IgD-negative memory B cell (primary cell): ENCODE measurements around the gene PFKL. TPM values are rescaled to one million over a fixed set of nuclear protein-coding genes. Genes with fewer than 3 reads are reported as not detected.

Experiments
- H3K27ac Mint-ChIP-seq, 3 donors: one replicate each; pipeline ENCODE4 v1.8.0; 2020 to 2022; ENCODE audit warnings: mild to moderate bottlenecking in 3 of 3, mixed read lengths in 3 of 3, moderate library complexity in 1 of 3
- H3K27me3 Mint-ChIP-seq: one replicate; pipeline ENCODE4 v1.8.0; 2021; ENCODE audit warnings: mixed read lengths
- H3K36me3 Mint-ChIP-seq: one replicate; pipeline ENCODE4 v1.8.0; 2020; ENCODE audit warnings: mild to moderate bottlenecking, mixed read lengths
- H3K4me1 Mint-ChIP-seq, 3 donors: one replicate each; pipeline ENCODE4 v1.8.0; 2020 to 2022; ENCODE audit warnings: mixed read lengths in 3 of 3, mild to moderate bottlenecking in 1 of 3
- H3K4me3 Mint-ChIP-seq, 4 donors: one replicate each; pipeline ENCODE4 v1.8.0; 2020 to 2022; ENCODE audit warnings: mild to moderate bottlenecking in 4 of 4, mixed read lengths in 4 of 4, moderate library complexity in 3 of 4
- H3K9me3 Mint-ChIP-seq, 3 donors: one replicate each; pipeline ENCODE4 v1.8.0; 2020 to 2021; ENCODE audit warnings: mixed read lengths in 3 of 3, mild to moderate bottlenecking in 1 of 3
- polyA plus RNA-seq: library from polyadenylated mRNA; unstranded; fragments of 300-500 nt; fragmentation: Illumina TruSeq; gene quantifications from one replicate; pipeline ENCODE4 v1.2.3, GENCODE V29; 2021

Gene PFKL
- polyA plus RNA-seq = 130 TPM

DNA sequence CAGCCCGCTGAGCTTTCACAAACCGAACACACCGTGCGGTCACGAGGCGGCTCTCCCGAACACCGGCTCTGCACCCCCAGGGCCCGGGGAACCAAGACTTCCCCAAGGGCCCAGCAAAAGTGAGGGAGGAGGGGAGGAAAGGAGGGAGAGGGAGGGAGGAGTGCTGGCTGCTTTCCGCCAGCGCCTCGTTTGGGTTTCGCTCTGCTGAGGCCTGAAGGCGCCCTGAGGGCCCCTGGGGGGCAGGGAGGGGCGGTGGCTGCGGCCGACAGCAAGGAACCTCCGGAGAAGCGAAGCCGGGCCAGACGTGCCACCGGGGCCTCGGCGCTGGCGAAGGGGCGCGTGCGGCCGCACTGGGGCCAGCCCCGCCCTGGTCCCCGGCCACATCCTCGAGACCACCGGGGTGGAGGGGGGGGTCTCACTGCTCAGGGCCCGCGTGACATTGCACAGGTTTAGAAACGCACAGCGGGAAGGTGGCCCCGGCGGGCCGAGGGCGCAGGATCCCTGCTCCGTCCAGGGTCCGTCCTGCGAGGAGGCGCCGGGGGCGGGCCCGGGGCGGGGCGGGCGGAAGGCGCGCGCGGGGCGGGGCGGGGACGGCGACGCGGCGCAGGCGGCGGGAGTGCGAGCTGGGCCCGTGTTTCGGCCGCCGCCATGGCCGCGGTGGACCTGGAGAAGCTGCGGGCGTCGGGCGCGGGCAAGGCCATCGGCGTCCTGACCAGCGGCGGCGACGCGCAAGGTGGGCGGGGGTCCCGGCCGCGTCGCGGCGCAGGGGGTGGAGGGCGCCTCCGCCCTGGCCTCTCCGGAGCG lies at the start of gene PFKL:
Gene PFKL, plus strand, starts transcription at position 596 of the 804 bp plus-strand sequence. Its CDS starts 53 bp downstream, at position 649.
- Mint-ChIP-seq H3K9me3 (no peaks in the 10 kb centered on the region), H3K27me3 (peaks cover 1% of the 10 kb centered on the region), H3K36me3 (no peaks in the 10 kb centered on the region), H3K4me3 (peak within 1 kb of the TSS; percentile 86 to 92 (median 91)), H3K4me1 (peaks cover 23 to 42% (median 40%) of the 10 kb centered on the region in 3 donors), H3K27ac (peak within 1 kb of the TSS; percentile 93 to 97 (median 97))

DNA sequence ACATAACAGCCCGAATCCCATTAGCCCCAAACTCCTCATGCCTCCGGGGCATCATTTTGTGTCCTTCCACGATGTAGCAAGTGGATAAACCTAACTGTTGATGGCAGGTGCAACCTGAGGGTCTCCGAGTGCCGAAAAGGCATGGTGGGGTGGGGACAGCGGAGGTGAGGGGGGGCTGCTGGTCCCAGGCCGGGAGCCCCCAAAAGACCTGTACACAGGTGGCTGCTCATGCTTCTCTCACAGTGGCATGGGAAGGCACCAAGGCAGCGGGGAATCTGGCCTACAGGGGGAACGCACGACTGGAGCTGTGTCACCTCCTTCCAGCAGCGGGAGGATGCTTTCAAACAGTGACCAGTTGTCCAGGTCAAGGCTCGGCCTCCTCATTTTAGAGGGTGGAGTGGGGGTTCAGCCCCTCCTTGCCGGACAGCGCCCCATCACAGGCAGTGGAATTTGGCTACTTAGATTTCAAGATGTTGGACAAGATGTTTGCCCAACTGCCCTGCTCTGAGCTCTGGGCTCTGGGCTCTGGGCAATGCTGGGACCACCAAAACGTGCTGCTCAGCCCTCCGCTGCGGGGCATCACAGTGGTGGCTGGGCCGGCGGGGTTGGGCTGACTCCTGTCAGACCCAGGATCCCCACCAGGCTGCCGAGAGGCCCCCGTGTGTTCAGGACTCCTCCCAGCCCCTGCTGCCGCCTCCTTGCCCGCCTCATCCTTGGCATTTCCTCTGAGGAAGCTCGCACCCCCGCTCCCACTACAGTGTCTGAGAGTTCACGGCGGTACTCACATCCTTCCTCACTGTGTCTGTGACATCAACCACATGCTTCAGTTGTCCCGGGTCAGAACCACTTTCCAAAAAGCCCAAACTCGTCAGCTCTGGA lies 45.8 kb upstream of the PFKL start:
- no peaks in the 10 kb centered on the region for H3K36me3 Mint-ChIP-seq
- no peak overlapping the region for H3K4me3 Mint-ChIP-seq
- no peaks in the 10 kb centered on the region for H3K9me3 Mint-ChIP-seq
- no peak overlapping the region for H3K27ac Mint-ChIP-seq
- peaks cover 6% of the 10 kb centered on the region for H3K27me3 Mint-ChIP-seq
- peaks cover 0 to 2% (median 1%) of the 10 kb centered on the region in 3 donors for H3K4me1 Mint-ChIP-seq

DNA sequence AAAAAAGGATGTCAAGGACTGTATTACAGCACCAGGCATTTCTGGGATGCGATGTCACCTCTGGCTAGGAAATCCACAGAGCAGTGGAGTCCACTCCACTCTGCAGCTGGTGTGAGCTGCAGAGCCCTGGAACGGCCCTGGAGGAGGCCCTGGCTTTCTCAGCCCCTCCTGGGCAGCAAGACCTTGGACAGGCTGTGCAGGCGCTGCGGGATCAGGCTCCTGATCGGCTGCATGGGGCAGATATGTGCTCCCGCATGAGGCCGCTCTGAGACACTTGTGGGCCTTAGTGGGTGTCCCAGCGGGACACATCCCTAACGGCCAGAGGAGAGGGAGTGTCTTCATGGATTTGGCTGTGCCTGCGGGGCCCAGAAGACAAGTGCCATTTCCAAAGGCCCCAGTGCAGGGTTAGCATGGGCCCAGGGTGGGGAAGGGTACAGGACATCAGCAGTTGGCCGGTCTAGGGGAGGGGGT lies 44.3 kb upstream of the PFKL start:
- no peaks in the 10 kb centered on the region for H3K36me3 Mint-ChIP-seq

DNA sequence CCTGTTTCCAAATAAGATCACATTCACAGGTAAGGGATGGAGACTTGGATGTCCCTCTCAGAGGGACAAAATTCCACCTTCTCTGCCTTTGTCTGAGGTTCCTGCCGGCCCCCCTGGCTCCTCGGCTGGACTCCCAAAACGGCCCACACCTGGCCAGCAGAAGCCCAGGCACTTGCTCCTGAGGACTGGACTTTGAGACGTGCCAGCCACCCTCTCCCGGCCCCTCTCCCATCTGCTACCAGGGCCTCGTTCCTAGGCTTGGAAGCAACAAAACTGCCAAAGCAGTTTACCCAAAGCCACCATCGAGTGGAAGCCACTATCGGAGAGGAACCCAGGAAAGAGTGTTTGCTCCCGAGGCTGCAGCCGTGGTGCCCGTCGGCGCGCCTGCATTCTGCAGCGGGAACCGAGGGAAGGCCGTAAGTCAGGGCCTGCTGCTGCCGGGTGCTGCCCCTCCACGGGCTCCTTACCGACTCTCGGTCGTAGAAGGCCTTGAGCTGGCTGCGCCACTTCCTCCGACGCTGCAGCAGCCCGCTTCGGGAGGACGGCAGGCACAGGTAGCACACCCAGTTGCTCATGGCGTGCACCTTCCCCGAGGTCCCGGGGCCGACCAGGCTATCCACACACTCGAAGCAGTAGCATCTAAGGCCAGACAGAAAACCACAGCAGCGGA lies 41.7 kb upstream of the PFKL start:
- Mint-ChIP-seq H3K4me1 (peaks cover 0 to 2% (median 1%) of the 10 kb centered on the region in 3 donors), H3K27me3 (peaks cover 6% of the 10 kb centered on the region), H3K4me3 (peak overlapping the region in 1 of 4 donors; percentile 57), H3K9me3 (no peaks in the 10 kb centered on the region), H3K36me3 (no peaks in the 10 kb centered on the region), H3K27ac (no peak overlapping the region)

More for the DNA sequence above, 44.3 kb upstream of the PFKL start:
- H3K27me3 Mint-ChIP-seq = peaks cover 6% of the 10 kb centered on the region
- H3K9me3 Mint-ChIP-seq = no peaks in the 10 kb centered on the region
- peak overlapping the region in 1 of 3 donors; percentile 59 for H3K27ac Mint-ChIP-seq
- peaks cover 0 to 2% (median 1%) of the 10 kb centered on the region in 3 donors for H3K4me1 Mint-ChIP-seq
- H3K4me3 Mint-ChIP-seq = no peak overlapping the region

DNA sequence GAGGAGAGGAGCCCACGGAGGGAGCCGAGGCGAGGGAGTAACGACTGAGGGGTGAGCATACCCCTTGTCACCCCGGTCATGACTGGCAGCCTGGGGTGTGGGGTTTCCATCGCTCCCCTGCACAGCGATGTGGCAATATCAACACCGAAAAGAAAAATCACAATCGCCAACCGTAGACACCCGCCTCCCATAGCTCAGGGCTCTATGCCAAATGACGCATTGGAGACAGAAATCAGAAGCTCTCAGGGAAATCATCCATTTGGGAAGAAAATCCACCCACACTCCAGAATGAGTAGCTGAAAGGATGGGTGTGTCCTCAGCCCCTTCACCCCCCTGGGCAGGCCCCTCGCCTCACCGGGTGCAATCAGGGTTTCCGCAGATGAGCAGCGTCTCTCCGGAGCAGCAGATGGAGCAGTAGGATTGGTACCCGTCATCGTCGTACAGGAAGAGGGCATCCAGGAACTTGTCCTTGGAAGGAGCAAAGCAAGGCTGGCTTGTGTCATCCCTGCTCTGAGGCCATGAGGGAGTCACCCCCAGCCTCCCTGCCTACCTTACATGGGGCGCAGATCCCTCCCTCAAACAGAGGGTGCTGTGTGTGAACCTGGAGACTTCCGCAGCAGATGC lies 40.7 kb upstream of the PFKL start:
- no peak overlapping the region for H3K27ac Mint-ChIP-seq
- H3K27me3 Mint-ChIP-seq = peaks cover 6% of the 10 kb centered on the region
- peaks cover 0 to 2% (median 1%) of the 10 kb centered on the region in 3 donors for H3K4me1 Mint-ChIP-seq
- no peaks in the 10 kb centered on the region for H3K36me3 Mint-ChIP-seq
- H3K4me3 Mint-ChIP-seq = peak overlapping the region in 1 of 4 donors; percentile 36
- no peaks in the 10 kb centered on the region for H3K9me3 Mint-ChIP-seq

DNA sequence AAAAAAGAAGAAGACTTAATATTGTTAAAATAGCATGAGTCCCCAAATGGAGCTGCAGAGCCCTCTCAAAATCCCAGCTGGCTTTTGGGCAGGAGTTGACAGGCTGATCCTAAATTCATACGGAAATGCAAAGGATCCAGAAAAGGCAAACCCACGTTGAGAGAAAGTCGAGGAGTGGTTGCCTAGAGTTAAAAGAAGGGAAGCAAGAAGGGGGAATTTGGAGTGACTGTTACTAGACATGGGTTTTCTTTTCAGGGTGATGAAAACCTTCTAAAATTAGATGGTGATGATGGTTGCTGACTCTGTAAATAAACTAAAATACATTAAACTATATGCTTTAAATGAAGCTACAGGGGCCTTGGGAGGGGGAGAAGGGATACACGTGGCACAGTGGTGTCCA lies 39.8 kb upstream of the PFKL start:
- H3K27ac Mint-ChIP-seq = no peak overlapping the region
- no peaks in the 10 kb centered on the region for H3K36me3 Mint-ChIP-seq
- peaks cover 3% of the 10 kb centered on the region for H3K27me3 Mint-ChIP-seq
- no peaks in the 10 kb centered on the region for H3K4me1 Mint-ChIP-seq
- no peaks in the 10 kb centered on the region for H3K9me3 Mint-ChIP-seq
- no peak overlapping the region for H3K4me3 Mint-ChIP-seq

DNA sequence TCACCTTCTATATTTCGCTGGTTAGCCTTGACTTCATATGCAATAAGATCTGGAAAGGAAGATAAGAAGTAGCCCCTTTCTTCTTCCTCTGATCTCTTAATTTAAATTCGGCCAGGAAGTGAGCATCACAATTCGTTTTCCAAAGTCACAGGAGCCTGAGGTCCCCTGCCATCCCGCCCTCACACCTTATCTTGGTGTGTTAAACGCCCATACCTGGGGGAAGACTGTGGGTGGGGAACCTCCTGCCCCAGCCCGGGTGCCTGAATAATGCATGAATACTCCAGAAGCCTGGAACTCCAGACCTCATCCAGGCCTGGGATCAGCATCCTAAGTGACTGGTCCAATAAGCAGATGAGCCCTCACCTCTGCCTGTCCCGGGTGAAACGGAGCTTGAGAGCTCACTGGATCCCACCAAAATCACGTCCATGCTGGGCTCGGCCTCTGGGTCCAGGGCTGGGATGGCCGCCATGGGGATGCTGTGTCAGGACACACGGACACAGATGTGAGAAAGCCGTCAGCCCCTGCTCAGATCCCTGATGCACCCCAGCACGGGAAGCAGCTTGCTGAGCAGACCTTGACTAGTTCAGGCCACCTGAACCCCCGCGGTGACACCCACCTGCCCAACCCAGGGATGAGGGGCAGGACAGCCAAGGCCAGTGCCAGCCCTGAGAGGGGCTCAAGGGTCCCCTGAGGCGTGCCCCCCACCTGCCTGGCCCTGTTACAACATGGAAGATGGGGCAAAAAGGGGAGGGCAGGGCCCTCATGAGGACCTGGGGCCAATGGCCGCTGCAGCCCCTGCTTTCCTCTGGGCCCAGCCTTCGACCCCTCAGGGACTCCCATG lies 38.8 kb upstream of the PFKL start:
- no peak overlapping the region for H3K4me3 Mint-ChIP-seq
- no peaks in the 10 kb centered on the region for H3K9me3 Mint-ChIP-seq
- no peak overlapping the region for H3K27ac Mint-ChIP-seq
- no peaks in the 10 kb centered on the region for H3K36me3 Mint-ChIP-seq
- peaks cover 3% of the 10 kb centered on the region for H3K27me3 Mint-ChIP-seq
- no peaks in the 10 kb centered on the region for H3K4me1 Mint-ChIP-seq

DNA sequence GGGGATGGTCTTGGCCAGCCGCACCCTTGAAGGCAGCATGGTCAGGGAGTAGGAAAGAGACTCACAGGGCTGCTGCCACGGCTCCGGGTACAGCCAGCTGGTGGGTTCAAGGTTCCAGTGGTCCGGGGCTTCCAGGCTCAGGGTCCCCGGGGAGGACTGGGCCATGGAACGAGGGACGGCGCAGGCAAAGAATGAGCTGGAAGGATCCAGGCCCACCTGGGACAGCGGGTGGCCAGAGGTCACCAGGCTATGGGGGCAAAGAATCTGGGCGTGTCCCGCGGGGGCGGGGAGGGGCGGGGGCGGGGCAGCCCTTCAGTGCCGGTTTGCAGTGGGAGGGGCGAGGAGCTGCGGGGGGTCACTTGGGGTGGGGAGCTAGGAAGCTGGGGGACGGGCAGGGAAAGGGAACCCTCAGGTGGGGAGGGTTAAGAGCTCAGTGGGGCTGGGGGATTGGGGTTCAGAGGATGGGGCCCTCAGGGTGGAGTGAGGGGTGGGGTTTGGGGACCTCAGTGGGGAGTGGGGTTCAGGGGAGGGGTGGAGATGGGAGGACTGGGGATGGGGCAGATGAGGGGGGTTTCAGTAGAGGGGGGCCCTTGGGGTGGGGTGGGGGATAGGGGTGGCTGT lies 38.1 kb upstream of the PFKL start, which contains the start of gene DNMT3L:
Gene DNMT3L, minus strand, starts transcription at position 223 of the 621 bp plus-strand sequence. CDS start 638 bp downstream, outside the sequence.
- Mint-ChIP-seq H3K27me3 (peaks cover 3% of the 10 kb centered on the region), H3K36me3 (no peaks in the 10 kb centered on the region), H3K4me1 (no peaks in the 10 kb centered on the region), H3K27ac (no peak within 1 kb of the TSS), H3K9me3 (no peaks in the 10 kb centered on the region), H3K4me3 (no peak within 1 kb of the TSS)

DNA sequence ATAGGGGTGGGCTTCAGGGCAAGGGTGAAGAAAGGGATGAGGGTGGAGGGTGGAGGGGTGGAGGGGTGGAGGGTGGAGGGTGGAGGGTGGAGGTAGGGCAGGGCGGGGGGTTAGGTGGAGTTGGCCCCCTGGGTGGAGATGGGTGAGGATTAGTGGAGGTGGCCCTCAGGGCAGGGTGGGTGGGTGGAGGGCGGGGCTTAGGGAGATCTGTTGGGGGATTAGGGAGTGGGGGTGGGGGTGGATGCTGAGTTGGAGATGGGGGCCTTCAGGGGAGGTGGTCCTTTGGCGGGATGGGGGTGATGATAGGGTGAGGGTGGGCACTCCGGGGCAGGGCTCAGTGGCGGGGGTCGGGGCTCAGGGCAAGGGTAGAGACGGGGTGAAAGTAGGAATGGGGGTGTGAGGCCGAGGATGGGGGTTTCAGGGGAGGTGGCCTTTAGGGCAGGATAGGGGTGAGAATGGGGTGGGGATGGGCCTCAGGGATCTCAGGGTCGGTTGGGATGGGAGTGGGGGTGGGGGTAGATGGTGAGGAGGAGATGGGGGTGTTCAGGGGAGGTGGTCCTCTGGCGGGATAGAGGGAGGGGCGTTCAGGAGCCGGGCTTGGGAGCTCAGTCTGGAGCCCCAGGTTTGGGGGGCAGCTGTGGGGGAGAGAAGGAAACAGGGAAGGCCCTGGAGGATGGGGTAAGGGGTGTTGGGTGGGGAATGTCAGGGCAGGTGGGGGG lies 37.4 kb upstream of the PFKL start:
- no peaks in the 10 kb centered on the region for H3K36me3 Mint-ChIP-seq
- H3K4me1 Mint-ChIP-seq = no peaks in the 10 kb centered on the region
- peaks cover 3% of the 10 kb centered on the region for H3K27me3 Mint-ChIP-seq
- H3K27ac Mint-ChIP-seq = no peak overlapping the region
- no peak overlapping the region for H3K4me3 Mint-ChIP-seq
- no peaks in the 10 kb centered on the region for H3K9me3 Mint-ChIP-seq

DNA sequence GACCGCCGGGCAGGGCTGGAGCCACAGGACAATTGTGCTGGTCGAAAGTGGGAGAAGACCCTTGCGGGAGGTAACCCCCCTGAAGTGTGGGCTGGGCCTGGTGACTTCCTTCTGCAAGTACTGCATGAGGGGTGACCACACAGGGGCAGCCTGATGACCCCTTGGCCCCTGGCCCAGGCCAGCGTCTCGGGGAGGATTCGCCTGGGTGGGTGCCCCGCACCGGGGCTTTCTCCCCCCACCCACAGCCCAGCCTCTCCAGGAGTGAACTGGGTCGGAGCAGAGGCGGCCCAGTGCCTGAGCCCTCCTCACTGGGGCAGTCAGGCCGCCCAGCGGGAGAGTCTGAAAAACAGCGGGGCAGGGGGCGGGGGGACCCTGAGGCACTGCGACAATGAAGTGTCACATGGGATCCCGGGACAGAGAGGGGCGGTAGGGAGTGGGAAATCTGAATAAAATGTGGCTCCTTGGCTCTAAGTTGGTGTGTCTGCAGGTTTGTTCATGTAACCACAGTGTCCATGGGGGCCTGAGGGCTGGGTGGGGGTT lies 36.6 kb upstream of the PFKL start:
- peaks cover 3% of the 10 kb centered on the region for H3K27me3 Mint-ChIP-seq
- H3K36me3 Mint-ChIP-seq = no peaks in the 10 kb centered on the region
- no peak overlapping the region for H3K27ac Mint-ChIP-seq
- H3K4me3 Mint-ChIP-seq = no peak overlapping the region
- H3K4me1 Mint-ChIP-seq = peaks cover 0 to 2% (median under 1%) of the 10 kb centered on the region in 3 donors
- no peaks in the 10 kb centered on the region for H3K9me3 Mint-ChIP-seq

DNA sequence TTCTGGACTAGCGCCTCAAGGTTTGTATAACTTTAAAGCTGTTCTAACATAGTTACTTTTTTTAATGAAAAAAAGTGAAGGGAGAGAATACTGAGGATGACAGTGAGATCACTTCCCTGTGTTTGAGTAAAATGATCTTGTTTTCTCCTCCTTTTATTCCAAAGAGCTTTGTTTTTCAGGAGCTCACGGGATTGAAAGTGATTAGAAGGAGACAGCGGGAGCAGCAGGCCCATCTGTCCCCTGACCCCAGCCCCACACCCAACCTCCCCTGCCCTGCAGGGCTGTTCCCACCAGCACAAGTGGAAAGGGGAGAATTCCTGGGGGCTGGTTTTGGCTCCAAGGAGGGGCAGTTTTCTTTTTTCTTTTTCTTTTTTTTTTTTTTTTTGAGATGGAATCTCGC lies 36.1 kb upstream of the PFKL start:
- H3K27ac Mint-ChIP-seq = no peak overlapping the region
- no peaks in the 10 kb centered on the region for H3K9me3 Mint-ChIP-seq
- peaks cover 3% of the 10 kb centered on the region for H3K27me3 Mint-ChIP-seq
- peaks cover 0 to 2% (median 2%) of the 10 kb centered on the region in 3 donors for H3K4me1 Mint-ChIP-seq
- no peaks in the 10 kb centered on the region for H3K36me3 Mint-ChIP-seq
- H3K4me3 Mint-ChIP-seq = no peak overlapping the region

DNA sequence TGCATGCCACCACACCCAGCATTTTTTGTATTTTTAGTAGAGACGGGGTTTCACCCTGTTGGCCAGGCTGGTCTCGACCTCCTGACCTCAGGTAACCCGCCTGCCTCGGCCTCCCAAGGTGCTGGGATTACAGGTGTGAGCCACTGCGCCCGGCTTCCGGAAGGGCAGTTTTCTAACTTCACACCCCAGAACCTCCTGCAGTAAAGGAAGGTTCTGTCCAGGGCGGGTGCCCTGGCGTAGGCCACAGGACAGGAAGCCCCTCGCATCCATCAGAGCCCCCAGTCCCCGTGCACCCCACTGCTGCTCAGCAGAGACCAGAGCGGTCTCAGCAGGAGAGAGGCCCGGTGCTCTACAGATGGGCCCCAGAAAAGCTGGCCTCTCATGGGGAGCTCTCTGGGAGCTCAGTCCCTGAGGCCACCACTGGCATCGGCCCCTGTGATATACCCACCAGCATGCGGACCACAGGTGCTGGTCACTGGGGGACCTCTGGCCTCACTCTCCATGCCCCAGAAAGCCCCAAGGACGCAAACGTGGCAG lies 34.1 kb upstream of the PFKL start:
- H3K27ac Mint-ChIP-seq = no peak overlapping the region
- no peaks in the 10 kb centered on the region for H3K27me3 Mint-ChIP-seq
- H3K36me3 Mint-ChIP-seq = no peaks in the 10 kb centered on the region

More for the DNA sequence above, 34.1 kb upstream of the PFKL start:
- H3K4me3 Mint-ChIP-seq = no peak overlapping the region
- no peaks in the 10 kb centered on the region for H3K9me3 Mint-ChIP-seq
- peaks cover 0 to 2% (median 2%) of the 10 kb centered on the region in 3 donors for H3K4me1 Mint-ChIP-seq
